GM21576 (cell line): ENCODE measurements around the gene RAB31.
A peak's percentile ranks its signal among the peaks of the same experiment; 100 is the strongest.
"Not testable (repeated sequence)": the region's sequence is repeated elsewhere in the genome, so short reads cannot be mapped to it uniquely, and the experiment has no call there.

Source experiments
- ATAC-seq: cut with Tn5 transposase; IDR thresholded peaks from one replicate; pipeline ENCODE4 v1.9.1; 2021; ENCODE audit warnings: mild to moderate bottlenecking, moderate library complexity; ENCODE audit not compliant: unreplicated experiment

Gene RAB31

GRCh38 chr18:9854801-9855676 is 146.9 kb downstream of the RAB31 start:
- no peak for ATAC-seq

GRCh38 chr18:9855681-9856080 is 147.6 kb downstream of the RAB31 start:
- ATAC-seq = no peak

GRCh38 chr18:9856092-9856491 is 148.0 kb downstream of the RAB31 start:
- no peak for ATAC-seq

- ATAC-seq = not testable (repeated sequence)
Observed at GRCh38 chr18:9857479-9857998, 149.4 kb downstream of the RAB31 start.

- ATAC-seq = no peak
Observed at GRCh38 chr18:9858642-9859041, 150.5 kb downstream of the RAB31 start.

- ATAC-seq = no peak
Observed at GRCh38 chr18:9859232-9859631, 151.1 kb downstream of the RAB31 start.

- no peak for ATAC-seq
Observed at GRCh38 chr18:9860682-9861081, 152.6 kb downstream of the RAB31 start.

GRCh38 chr18:9861157-9861556 is 153.1 kb downstream of the RAB31 start:
- peak; percentile 61 for ATAC-seq

- no peak for ATAC-seq
Observed at GRCh38 chr18:9861933-9862332, 153.8 kb downstream of the RAB31 start.

GRCh38 chr18:9862686-9863085 is 154.6 kb downstream of the RAB31 start:
- ATAC-seq = no peak

- ATAC-seq = no peak
Observed at GRCh38 chr18:9863282-9863681, 155.2 kb downstream of the RAB31 start.

- no peak for ATAC-seq
Observed at GRCh38 chr18:9865764-9866490, 157.8 kb downstream of the RAB31 start.

GRCh38 chr18:9866627-9867026 is 158.5 kb downstream of the RAB31 start:
- ATAC-seq = no peak

GRCh38 chr18:9867071-9867594 is 159.0 kb downstream of the RAB31 start:
- no peak for ATAC-seq

- no peak for ATAC-seq
Observed at GRCh38 chr18:9868857-9869714, 161.0 kb downstream of the RAB31 start.

- ATAC-seq = peak; percentile 74
Observed at GRCh38 chr18:9869715-9870430, 161.8 kb downstream of the RAB31 start.

GRCh38 chr18:9870431-9871008 is 162.4 kb downstream of the RAB31 start:
- peak; percentile 24 for ATAC-seq

- ATAC-seq = no peak
Observed at GRCh38 chr18:9871244-9871746, 163.2 kb downstream of the RAB31 start.

GRCh38 chr18:9872823-9873222 is 164.7 kb downstream of the RAB31 start:
- ATAC-seq = no peak
